ELR (cell line): ENCODE data around the gene EIF3L.

ENCODE experiments used
- DNase-seq: peaks from one replicate; pipeline ENCODE4 v3.0.0-alpha.2; 2015; ENCODE audit warnings: low read depth

Gene EIF3L

GRCh38 chr22:37905534-37906363 is 56.5 kb downstream of the EIF3L start, which contains the start of gene MICALL1:
Gene MICALL1, plus strand, starts transcription at chr22:37906297. Its CDS starts 126 bp downstream, at chr22:37906423.
- peak; percentile 86 for DNase-seq

DNA sequence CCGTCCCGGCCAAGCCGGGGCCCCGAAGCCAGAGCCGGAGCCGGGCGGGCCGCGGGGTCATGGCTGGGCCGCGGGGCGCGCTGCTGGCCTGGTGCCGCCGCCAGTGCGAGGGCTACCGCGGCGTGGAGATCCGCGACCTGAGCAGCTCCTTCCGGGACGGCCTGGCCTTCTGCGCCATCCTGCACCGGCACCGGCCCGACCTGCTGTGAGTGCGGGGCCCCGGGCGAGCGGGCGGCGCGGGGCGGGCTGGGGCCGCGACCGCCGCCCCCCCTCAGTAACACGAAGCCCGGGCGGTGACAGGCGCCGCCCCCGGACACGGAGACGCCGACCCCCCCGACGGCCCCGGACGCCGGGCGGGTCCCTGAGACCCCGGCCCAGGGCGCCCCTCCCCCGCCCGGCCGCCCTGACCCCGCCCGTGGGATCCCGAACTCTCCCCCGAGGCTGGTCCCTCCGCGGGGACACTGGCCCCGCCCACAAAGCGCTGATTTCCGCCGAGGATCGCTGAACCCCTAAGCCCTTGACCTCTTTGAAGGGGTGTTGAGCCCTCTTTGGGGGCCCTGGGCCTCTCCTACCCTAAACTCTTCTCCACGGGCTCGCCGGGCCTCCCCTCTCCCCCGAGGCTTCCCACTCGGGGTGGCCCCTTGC is 57.3 kb downstream of the EIF3L start:
- DNase-seq: peak; percentile 53

- peak; percentile 58 for DNase-seq
Observed at GRCh38 chr22:37907036-37907954, 58.1 kb downstream of the EIF3L start.

GRCh38 chr22:37909766-37910165 is 60.5 kb downstream of the EIF3L start:
- DNase-seq: no peak

GRCh38 chr22:37910890-37911672 is 61.9 kb downstream of the EIF3L start:
- no peak for DNase-seq

DNA sequence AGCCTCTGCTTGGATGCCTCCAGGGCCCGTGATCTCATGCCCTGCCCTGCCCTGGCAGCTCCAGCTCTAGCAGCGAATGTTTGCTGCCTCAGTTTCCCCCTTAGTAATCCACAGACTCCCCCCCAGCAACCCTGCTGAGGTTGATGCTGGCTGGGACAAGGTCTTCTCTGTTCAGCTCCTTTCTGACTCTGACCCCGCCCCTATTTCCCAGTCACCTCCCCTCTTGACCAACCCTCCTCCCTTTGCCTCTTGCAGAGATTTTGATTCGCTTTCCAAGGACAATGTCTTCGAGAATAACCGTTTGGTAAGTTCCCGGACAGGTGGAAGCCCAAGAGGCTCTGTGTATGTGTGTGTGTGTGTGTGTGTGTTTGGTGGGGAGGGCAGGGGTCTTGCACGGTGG is 62.5 kb downstream of the EIF3L start:
- no peak for DNase-seq

DNA sequence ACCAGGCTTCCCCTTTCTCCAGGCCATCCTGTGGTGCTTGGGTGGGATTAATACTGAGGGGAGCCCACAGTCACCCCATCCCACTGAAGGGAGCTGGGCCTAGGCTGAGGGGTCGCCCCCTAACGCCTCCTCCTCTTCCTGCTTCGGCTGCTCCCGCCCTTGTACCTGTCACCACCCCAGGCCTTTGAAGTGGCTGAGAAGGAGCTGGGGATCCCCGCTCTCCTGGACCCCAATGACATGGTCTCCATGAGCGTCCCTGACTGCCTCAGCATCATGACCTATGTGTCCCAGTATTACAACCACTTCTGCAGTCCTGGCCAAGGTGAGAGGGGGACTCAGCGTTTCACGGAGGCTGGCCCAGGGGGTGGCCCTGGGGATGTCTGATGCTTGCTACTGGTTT is 63.0 kb downstream of the EIF3L start:
- DNase-seq: no peak

GRCh38 chr22:37913233-37913721 is 64.1 kb downstream of the EIF3L start:
- no peak for DNase-seq

DNA sequence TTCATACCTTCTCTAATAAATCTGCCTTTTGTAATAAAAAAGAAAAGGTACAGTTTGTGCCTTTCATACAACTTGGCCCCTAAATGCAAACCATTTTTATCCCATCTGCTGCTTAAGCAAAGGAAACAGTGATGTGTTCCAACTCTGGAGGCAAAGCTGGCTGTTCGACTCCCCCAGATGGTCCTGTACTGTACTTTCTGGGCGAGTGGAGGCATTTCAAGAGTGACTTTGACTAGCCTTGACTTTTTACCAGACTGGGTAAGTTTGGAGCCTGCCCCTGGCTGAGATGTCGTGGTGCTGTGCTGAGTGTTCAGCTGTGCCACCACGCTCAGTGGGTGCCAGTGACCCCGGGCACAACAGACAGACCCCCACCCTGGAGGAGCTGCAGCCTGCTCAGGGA is 67.1 kb downstream of the EIF3L start:
- no peak for DNase-seq

GRCh38 chr22:37917874-37918548 is 68.8 kb downstream of the EIF3L start:
- DNase-seq: no peak

DNA sequence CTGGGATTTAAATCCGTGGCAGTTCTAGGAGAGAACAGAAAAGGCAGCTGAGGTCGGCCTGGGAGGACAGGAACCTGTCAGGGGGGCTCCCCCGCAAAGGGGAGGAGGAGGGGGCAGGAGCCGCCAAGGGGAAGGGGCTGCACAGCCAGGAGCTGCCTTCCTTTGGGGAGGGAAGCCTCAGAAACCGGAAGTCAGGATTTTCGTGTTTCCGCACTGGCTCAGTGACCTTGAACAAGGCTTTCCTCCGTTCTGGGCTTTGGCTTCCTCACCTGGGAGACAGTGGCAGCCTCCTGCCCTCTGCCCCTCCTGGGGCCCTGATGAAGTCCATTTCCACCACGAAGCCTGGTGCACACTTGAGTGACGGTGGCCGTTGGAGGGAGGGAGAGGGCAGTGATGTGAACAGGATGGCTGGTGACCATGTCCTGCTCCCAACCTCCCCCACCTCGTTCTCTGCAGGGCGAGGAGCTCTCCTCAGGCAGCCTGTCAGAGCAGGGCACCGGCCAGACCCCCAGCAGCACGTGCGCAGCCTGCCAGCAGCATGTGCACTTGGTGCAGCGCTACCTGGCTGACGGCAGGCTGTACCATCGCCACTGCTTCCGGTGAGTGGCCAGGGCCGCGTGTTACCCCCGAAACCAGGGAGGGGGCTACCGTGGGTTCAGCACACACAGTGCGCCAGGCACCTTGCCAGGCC is 69.5 kb downstream of the EIF3L start:
- no peak for DNase-seq

DNA sequence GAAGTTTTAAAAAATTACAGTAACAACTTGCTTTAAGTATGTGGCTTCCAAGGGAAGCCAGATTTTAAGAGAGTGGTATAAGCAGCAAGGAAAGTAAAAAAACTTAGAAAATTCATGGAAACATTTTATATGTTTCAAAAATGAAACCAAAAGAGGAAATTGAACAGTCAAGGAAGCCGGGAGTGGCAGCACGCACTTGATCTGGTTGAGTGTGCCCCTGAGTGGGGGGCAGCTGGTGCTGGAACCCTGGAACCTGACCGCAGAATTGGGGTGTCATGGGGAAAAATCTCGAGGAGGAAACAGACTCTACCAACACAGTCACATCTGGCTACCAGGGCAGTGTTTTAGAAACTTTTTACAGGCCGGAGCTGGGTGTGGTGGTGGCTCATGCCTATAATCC is 70.9 kb downstream of the EIF3L start:
- DNase-seq: no peak

- DNase-seq: no peak
Observed at GRCh38 chr22:37922191-37922590, 73.0 kb downstream of the EIF3L start.

GRCh38 chr22:37923927-37924326 is 74.7 kb downstream of the EIF3L start:
- no peak for DNase-seq

- no peak for DNase-seq
Observed at GRCh38 chr22:37924386-37925065, 75.3 kb downstream of the EIF3L start.

DNA sequence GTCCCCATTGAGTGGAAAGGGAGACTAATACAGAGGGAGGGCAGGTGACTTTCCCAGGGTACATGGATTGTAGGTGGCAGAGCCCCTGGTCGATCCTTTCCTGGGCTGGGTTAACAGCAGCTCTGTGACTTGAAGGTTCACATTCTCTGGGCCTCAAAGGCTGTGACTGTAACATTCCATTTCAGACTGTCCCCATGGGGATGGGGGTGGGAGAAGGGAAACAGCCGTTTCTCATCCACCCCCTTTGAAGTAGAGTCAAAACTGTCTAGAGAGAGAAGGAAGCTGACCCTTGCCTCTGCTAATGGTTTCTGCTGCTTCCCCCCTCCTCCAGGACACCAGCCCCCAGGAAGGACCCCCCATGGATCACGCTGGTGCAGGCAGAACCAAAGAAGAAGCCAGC is 76.1 kb downstream of the EIF3L start:
- no peak for DNase-seq

GRCh38 chr22:37925767-37926166 is 76.5 kb downstream of the EIF3L start:
- no peak for DNase-seq

- DNase-seq: no peak
Observed at GRCh38 chr22:37926358-37926757, 77.1 kb downstream of the EIF3L start.

DNA sequence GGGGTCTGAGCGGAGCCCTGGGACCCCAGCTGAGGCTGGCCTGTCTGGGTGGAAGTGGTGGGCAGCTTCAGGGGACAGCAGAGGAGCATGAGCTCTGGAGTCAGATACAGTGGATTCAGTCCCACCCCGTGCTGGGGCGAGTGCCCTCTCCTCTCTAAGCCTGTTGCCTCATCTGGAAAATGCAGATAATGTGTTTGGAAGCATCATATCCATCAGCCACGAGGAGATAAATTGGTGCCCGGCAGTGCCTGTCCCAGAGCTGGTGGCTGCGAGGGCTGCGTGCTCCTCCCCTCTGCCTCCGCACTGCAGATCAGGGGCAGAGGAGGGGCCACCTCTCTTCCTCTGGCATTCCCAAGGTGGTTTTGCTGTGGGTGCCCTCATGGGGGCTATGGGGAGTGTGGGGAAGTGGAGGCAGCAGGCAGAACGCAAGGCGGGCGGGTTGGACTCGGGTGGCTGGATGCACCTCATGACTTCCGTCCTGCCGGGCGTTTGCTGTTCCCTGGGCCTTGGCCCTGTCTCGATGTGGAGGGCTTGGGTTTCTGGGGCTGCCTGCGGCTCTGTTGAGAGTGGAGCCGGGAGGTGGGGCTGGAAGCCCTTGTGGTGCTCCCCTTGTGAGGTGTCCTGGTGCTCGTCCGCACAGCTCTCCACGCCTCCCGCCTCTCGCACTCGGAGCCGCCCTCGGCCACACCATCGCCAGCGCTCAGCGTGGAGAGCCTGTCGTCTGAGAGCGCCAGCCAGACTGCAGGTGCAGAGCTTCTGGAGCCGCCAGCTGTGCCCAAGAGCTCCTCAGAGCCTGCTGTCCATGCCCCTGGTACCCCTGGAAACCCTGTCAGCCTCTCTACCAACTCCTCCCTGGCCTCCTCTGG is 77.8 kb downstream of the EIF3L start:
- DNase-seq: no peak
